ENCODE data around the gene PRKCH.
A peak's percentile ranks its signal among the peaks of the same experiment; 100 is the strongest.
"Not testable (repeated sequence)": the region's sequence is repeated elsewhere in the genome, so short reads cannot be mapped to it uniquely, and the experiment has no call there.

The PRKCH gene

DNA sequence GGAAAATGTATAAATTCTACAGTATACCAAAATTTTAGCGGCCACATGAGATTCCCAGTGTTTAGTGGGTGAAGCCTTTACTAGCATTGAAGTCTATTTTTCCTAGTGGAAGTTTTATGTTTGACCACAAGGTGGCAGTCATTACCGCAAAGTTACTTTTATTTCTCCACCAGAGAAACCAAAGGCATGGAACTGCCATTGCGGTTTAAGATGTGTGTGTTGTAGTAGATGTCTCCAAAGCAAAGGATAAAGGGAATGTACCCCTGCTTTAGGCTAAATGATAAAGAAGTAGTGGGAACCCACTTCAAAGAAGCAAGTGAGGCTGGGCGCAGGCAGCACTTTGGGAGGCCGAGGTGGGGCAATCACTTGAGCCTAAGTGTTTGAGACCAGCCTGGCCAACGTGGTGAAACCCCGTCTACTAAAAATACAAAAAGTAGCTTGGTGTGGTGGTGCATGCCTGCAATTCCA lies 140.5 kb downstream of the PRKCH start:
- DNase-seq: no peak

DNA sequence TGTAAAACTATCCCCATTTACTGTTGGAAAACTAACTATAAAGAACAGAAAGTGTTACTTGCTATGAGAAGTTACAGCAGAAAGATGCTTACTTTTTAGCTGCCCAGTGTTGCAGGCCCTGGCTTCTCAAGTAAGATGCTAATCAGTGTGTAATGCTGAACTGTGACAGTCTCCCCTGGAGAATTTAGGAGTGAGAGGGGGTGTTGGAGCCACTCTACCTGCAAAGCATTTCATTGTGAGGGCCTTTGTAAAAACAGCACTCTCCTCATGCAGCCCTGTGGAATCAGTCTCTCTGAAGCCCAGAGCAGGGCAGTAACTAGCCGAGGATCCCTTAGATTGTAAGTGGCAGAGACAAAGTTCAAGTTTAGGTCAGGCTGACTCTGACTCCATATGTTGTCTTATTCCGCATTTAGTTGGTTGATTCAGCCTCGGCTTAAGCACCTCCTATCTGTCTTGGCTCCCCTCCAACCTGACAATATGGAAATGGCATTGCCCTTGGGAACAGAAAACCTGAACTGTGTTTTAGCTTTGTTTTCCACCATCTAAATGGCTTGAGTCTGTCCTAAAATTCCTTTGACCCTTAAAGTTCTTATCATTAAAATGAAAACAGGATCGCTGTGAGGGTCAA lies 141.3 kb downstream of the PRKCH start:
- no peak for DNase-seq

DNA sequence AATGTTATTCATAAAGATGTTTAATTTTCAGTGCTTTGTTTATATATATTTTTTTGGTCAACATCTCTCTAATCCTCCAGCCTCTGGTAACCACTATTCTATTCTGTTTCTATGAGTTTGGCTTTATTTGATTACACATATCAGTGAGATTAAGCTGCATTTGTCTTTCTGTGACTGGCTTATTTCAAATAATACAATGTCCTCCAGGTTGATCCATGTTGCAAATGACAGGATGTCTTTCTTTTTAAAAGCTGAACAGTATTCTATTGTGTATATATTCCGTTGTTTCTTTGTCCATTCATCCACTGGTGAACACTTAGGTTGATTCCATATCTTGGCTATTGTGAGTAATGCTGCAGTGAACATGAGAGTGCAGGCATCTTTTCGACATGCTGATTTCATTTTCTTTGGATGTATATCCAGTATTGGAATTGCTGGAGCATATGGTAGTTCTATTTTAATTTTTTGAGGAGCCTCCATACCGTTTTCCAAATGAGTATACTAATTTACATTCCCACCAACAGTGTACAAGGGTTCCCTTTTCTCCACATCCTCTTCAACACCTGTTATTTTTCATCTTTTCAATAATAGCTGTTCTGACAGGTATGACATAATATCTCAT lies 142.4 kb downstream of the PRKCH start:
- no peak for DNase-seq

DNA sequence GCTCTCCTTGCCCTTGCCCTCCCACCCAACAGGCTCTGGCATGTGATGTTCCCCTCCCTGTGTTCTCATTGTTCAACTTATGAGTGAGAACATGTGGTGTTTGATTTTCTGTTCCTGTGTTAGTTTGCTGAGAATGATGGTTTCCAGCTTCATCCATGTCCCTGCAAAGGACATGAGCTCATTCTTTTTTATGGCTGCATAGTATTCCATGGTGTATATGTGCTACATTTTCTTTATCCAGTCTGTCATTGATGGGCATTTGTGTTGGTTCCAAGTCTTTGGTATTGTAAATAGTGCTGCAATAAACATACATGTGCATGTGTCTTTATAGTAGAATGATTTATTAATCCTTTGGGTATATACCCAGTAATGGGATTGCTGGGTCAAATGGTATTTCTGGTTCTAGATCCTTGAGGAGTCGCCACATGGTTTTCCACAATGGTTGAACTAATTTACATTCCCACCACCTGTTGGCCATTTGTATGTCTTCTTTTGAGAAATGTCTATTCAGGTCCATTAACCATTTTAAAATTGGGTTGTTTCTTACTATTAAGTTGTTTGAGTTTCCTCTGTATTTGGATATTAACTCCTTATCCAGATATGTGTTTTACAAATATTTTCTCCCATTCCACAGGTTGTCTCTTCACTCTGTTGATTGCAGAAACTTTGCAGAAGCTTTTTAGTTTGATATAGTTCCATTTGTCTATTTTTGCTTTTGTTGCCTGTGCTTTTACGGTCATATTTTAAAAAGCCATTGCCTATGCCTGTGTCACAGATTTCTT lies 143.4 kb downstream of the PRKCH start:
- DNase-seq: not testable (repeated sequence)

DNA sequence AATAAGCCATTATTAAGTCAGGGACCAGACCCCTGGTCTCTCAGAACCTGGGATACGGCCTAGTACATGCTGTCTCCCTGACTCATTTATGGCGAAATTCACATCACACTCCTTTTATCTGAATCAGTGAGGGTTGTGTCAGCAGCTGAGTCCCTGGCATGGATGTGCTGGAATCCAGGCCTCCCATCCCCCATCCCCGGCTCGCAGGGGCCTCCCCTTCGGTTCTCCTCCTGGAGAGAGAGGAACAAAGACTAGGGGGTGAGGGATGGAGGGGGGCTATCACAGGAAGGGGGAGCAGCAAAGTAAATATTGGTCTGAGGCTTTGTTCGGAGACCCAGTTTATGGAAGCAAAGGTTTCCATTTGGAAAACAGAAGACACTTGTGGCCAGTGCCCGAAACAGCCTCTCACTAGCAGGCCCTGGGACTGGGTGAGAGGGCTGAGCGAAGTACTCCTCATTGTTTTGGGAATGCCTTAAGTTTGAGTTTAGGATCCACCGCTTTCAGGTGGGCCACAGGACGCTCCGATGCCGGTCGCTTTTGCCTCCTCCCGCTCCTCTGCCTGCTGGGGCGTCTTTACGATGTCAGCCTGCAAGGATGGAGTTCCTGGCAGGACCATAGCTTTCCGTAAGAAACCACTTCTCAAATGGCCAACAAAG lies 145.0 kb downstream of the PRKCH start:
- DNase-seq: no peak

DNA sequence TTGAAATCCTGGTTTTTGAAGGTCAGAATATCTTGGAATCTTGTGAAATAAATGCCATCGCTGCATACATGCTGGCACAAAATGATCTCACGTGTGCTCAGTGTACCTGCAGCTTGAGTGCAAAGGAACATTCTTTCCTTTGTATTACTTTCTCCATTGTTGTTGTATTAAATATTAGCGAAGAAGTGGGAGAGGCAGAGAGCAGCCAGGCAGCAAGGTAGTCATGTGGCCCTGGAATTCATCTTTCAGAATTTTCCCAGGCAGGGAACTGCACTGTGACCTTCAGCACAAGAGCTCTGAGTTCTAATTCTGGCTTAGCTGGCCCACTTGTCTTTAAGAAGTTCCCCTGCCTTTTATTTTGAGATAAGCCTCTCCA lies 145.5 kb downstream of the PRKCH start:
- DNase-seq: no peak

DNA sequence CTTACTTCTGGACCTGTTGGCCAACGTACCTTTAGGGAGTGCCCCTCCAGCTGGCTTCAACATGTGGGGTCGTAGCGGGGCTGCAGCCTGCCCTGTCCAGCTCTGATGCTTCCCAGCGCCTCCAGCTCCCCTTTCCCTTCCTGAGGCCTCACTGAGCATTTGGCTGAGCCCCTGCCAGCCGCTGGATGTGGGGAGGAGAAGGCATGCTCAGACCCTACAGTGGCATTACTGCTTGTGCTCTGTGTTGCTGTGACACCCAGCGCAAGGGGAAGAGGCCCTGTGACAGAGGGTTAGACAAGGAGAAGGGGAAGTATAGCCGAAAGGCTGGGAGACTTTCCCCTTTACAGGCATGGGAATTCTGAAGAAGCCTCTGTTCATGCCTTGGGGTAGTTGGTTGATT lies 145.9 kb downstream of the PRKCH start:
- DNase-seq: no peak

DNA sequence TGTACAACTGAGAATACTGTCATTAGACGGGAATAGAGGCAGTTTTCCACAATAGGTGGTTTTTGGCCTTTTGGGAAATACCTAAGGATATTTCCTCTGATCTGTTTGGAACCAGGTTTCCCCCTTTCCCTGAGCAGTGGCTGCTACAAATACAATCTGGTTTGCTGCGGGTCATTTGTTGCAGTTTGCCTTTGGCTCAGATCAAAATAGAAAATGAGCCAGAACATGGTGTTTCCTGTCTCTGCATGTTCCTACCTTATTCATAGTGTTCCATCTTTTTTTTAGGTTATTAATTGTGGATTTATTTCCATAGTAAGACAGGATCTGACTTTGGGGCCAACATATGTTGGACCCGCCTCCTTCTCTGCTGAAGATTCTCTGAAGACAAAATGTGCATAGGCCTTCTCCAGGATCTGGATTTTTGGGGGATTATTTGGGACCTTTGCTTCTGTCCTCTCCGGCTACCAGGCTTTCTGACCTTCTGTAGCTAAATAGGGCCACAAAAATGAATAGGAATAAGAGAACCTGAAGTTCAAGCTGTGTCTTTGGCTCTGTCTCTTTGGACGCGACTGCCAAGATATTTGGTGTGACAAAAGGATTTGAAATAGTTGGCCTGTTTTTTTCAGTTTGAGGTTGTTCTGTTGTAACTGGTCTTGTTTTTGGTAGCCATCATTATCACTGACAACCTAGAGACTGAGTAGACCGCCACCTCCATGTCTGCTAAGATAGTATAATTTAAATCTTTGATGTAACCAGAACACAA lies 146.9 kb downstream of the PRKCH start:
- DNase-seq: no peak

DNA sequence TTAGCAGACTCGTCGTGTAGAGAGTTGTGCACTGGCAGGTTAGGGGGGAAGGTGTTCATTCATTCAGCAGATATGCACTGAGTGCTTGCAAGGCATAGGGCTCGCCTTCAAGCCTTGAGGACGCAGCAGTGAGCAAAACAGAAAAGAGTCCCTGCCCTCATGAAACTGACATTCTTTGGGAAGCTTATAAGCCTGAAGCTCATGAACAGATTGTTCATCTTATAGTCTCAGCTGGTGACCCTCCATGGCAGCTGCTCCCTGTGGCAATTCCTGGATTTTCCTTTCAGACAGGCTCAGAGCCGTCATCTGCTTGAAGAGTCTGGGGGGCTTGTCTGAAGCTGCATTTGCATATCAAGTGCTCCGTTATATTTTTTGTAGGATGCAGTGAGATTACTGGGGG lies 148.4 kb downstream of the PRKCH start:
- no peak for DNase-seq

DNA sequence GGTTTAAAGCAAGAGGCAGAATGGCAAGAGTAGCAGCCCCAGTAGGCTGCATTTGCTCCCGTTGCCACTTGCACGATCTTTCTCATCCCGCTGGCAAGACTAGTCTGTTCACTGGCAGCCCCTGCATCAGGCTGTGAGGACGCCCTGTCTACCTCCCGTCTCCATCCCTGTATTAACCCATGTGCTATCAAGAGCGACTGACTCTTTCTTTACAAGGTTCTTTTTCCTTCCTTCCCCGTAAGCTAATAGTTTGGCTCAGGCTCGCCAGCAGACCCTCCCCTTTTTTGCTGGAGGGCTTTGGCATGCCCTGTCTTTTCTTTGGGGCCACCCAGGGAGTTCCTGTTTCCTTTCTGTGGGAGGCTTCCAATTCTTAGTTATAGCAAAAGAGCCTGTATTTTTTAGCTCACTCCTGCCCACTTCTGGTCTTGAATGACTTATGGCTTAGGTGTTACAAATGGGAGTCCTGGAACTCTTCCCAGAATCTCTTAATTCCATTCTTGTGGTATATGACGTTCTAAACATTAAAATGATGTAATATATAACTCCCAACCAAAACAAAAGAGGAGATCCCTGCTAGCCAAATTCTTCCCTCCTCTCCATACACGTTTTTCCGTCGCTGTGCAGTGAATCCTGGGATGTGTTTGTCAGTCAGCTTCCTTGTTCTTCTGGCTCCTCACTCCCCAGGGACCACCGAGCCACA lies 149.0 kb downstream of the PRKCH start:
- DNase-seq: no peak

DNA sequence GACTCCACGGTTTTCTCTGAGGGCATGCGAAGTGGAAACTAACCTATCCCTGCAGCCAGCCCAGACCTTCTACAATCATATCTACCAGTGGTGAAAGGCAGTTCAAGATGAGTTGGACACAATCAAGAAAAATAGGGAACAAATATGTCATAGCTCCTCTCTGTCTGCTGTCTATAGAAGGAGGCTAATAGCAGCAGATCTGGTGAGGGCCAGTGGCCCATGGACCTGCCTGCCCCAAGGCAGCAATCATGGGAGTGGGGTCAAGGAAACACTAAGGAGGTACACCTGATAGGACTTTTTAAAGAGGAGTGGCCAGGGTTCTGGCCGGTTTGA lies 149.5 kb downstream of the PRKCH start:
- DNase-seq: no peak

DNA sequence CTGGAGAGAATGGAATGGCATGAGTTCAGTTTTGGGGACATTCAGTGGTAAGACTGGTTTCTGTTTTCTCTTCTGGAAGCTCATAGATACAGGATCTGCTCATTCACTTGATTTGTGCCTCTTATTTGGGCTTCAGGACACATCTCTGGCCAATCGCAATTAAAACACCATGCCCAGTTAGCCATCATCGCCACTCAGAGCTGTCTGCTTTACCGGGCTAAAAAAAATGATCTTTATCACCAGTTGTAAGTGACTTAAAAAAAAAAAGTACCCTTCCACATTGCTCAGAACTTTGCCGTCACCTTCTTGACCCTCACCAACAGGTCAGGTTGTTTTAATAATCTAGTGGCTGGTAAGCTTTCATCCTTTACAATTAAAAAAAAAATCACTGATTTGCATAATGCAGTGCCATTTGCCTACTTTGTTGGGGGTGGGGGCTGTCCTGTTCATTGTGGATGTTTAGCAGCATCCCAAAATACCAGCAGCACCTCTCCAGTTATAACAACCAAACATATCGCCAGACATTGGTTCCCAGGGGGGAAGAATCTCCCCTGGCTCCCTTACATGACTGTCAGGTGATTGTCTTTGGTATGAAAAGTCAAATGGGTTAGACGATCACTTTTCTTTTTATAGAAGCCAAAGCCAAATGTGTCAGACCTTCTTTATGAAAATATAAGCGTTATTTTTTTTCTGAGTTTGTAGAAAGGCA lies 150.1 kb downstream of the PRKCH start:
- DNase-seq: no peak

DNA sequence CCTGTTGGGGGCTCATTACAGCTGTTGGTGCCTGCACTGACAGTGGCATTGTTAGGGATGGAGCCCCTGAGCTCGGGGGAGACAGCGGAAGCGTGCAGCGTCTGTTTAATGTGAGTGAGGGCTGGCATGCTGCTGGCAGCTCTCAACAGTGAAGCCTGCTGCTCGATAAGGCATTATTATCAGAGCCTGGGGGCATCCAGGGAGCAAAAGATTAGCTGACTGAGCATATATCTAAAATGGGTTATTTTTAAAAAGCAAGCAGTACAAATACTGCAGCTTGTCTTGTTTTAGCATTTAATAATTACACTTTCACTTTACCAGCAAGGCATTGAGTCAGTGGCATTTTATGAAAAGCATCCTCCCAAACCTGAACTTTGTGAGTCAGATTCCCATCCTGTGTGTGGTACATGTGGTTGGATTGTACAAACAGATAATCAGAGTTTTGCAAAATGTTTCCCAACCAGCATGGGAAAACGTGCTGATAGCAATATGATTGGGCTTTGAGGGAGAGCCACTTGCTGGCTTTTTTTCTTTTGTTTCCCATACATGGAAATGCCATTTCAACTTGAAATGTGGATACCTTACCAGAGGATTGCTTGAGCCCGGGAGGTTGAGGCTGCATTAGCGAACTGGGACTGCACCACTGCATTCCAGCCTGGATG lies 150.8 kb downstream of the PRKCH start:
- no peak for DNase-seq

DNA sequence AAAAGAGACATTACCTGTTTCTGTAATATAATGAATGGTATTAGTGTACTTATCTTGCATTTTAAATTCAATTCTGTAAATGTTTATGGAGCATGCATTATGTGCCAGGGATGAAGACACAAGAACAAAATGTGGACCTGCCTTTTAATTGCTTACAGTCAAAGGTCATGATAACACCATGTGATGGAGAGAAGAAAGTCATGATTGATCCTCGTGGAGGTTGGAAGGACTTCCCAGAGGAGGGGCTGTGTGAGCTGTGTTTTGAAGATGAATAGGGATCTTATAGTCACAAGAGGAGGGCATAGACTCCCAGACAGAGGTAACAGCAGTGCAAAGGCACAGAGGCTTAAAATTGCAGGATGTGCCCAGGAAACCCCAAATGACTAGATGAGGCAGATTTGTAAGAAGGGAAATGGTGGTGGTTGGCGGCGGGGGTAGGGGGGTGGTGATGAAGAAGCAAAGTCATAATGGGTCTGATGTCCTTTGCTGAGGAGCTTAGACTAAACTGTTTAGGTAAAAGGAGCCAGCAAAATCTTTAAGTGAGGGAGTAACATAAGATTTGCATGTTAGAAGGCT lies 151.5 kb downstream of the PRKCH start:
- peak; percentile 33 for DNase-seq

DNA sequence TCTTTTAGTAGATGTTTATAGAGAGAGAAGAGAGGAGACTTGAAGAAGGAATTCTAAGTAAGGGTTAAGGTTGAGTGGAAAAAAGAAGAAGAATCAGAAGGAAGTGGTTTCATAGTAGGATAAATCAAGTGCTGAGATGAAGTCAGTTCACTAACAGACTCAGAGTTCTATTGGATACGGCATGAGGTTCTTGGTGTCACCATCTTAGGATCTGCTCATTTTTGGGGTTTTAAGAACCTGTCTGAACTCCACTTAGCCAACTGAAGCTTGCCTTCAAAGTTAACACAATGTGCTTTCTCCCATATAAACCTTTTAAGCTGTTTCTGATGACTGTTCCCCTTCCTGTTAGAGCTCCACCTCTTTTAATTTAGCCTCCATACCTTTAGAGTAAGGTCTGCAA lies 152.6 kb downstream of the PRKCH start:
- DNase-seq: no peak

DNA sequence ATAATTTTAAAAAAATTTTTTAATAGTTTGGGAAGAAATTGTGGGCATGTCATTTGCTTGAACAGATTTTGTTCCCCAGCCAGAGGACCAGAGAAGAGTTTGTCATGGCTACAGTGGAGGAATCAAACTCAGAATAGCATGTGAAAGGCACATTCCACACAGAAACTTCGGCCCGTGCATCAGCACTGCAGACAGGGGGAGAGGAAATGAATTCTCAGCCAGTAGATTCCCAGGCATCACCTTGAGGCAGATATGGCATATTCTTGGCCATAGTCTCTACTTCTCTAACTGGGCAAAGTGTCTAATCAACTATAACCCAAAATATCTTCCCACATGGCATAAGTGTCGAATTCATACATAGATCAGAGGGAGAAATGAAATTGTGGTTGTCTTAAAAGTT lies 153.3 kb downstream of the PRKCH start:
- no peak for DNase-seq

DNA sequence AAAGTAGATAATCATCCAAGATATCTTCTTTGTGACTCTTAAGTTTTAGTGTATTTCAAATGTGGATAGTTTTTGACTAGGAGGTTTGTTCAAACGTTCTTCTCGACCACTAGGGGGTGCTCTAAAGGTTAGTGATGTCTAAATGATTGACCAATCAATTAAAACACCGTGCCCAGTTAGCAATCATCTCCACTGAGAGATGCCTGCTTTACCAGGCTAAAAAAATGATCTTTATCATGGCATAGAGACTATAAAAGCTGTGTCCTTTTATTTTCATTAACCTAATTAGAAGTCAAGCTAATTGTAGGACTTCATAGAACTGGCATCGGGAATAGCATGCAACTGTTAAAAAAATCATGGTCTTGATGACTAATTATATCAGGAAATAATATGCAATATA lies 153.9 kb downstream of the PRKCH start:
- DNase-seq: no peak

DNA sequence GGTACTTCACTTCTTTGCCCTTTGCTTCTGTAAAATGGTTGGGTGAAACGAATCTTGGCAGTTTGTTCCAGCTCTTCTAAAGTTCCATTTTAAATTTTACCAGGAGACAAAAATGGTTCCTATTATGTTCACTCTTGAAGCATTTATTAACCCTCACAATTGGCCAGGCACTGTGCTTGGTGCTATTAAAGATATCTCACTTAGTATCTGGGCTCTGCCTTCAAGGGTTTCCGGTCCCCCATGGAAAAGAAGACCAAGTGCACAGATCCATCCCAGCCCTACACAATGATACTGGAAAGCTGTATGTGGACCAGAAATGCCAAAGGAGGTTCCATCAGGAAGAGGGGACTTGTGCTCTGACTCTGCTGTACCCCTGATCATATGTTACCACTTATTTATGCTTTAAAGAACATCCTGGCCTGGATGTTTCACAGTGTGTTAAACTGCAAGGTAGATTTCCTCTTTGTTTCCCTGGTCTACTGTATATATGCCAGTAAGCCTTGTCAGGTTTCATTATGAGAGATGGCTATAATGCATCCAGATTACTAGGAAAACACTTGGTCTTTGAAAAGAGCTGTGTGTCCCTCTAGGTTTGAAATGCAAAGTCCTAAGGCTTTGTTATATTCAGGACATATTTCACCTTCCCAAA lies 154.8 kb downstream of the PRKCH start:
- no peak for DNase-seq

DNA sequence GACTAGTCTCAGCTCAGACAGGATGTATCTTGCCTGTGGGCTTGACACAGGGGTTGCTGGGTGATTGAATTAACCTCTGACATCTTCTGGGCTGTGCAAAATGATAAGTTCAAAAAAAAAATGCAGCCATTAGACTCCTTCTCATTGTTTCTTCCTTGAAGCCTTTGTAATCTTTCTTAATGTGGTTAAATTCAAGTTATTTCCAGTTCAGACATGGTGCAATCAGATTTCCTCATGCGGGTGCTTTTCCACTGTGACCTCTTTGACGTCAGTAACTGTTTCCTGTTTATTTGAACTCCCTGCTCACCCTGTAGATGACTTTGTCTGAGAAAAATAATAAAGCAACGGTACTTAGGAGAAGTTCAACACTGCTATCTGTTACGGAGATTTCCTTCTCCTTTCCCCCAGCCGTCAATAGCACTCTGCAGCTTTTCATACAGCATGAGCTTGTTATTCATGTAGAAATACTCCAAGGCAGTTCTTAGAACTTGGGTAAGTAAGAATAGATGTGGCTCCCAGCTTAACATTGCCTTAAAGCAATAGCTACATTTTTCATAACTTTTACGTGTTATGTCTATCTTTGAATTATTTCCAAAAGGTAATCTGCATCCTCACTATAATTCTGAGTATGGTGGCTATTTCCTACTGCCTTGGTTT lies 155.5 kb downstream of the PRKCH start:
- DNase-seq: peak; percentile 58

Measured in effector CD8-positive, alpha-beta T cell (primary cell).